ENCODE measurements around the gene TAF1C. TPM values are rescaled to one million over a fixed set of nuclear protein-coding genes. Genes with fewer than 3 reads are reported as not detected.

TAF1C gene
- total RNA-seq, 1 donor from 2014 or later, result 94.7 TPM

DNA sequence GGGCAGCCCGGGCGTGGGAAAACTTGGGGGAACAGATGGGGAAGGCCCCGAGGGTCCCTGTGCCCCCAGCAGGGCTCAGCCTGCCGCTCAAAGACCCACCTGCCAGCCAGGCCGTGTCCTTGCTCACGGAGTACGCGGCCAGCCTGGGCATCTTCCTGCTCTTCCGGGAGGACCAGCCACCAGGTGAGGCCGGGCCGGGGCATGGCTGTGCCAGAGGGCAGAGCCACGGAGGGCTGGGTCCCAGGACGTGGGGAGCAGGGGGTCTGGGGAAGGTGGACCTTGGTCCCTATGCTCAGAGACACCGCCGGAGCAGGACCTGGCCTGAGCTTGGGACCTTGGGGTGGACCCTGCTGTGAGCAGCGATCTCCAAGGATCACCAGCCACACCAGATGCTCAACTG lies 4.6 kb upstream of the TAF1C start:
- Mint-ChIP-seq H3K27ac (no peak overlapping the region), H3K9me3 (ENCODE audit: low read depth) (no peaks in the 10 kb centered on the region), H3K4me1 (ENCODE audit: low read depth) (no peaks in the 10 kb centered on the region), H3K36me3 (ENCODE audit: insufficient read depth) (no peaks in the 10 kb centered on the region), H3K4me3 (ENCODE audit: low read depth) (no peak overlapping the region), H3K27me3 (peaks cover 7% of the 10 kb centered on the region)
- no peak for DNase-seq (ENCODE audit: low spot score, unreplicated experiment)
- TF ChIP-seq, protein P1, sequence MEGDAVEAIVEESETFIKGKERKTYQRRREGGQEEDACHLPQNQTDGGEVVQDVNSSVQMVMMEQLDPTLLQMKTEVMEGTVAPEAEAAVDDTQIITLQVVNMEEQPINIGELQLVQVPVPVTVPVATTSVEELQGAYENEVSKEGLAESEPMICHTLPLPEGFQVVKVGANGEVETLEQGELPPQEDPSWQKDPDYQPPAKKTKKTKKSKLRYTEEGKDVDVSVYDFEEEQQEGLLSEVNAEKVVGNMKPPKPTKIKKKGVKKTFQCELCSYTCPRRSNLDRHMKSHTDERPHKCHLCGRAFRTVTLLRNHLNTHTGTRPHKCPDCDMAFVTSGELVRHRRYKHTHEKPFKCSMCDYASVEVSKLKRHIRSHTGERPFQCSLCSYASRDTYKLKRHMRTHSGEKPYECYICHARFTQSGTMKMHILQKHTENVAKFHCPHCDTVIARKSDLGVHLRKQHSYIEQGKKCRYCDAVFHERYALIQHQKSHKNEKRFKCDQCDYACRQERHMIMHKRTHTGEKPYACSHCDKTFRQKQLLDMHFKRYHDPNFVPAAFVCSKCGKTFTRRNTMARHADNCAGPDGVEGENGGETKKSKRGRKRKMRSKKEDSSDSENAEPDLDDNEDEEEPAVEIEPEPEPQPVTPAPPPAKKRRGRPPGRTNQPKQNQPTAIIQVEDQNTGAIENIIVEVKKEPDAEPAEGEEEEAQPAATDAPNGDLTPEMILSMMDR (IDR thresholded peaks at IDR 0.05; ENCODE audit: unreplicated experiment), result no peak

GRCh38 chr16:84190731-84191388 lies 4.0 kb upstream of the TAF1C start, which contains the start of gene ADAD2:
Gene ADAD2, plus strand, starts transcription at chr16:84191157. Its CDS starts 74 bp downstream, at chr16:84191231.
- no peaks in the 10 kb centered on the region for H3K9me3 Mint-ChIP-seq (ENCODE audit: low read depth)
- no peak within 1 kb of the TSS for H3K27ac Mint-ChIP-seq
- no peak within 1 kb of the TSS for H3K4me3 Mint-ChIP-seq (ENCODE audit: low read depth)
- H3K36me3 Mint-ChIP-seq (ENCODE audit: insufficient read depth), result no peaks in the 10 kb centered on the region
- TF ChIP-seq, protein P1 (IDR thresholded peaks at IDR 0.05; ENCODE audit: unreplicated experiment), result no peak
- peaks cover 4% of the 10 kb centered on the region for H3K4me1 Mint-ChIP-seq (ENCODE audit: low read depth)
- DNase-seq (ENCODE audit: low spot score, unreplicated experiment), result no peak
- H3K27me3 Mint-ChIP-seq, result peaks cover 7% of the 10 kb centered on the region

DNA sequence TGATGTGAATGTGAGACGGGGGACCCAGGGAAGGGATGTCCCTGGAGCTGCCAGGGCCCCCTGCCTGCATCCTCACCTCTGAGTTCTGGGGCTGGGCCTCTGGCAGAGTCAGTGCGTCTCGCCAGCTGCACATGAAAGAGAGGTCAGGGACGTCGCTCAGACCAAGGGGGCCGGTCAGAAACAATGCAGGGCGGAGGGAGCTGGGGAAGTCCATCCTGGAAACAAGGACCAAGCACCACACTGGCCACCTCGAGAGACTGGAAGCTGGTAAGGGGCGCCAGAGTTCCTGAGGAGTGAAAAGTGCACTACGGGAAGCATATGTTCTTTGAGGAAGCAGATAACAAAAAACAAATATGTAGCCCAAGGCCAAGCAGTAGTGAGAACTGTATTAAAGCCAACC lies 2.1 kb downstream of the TAF1C start:
- Mint-ChIP-seq H3K36me3 (ENCODE audit: insufficient read depth) (peaks cover 10% of the 10 kb centered on the region), H3K27ac (no peak overlapping the region), H3K4me3 (ENCODE audit: low read depth) (peak overlapping the region; percentile 95), H3K9me3 (ENCODE audit: low read depth) (no peaks in the 10 kb centered on the region), H3K4me1 (ENCODE audit: low read depth) (peaks cover 7% of the 10 kb centered on the region), H3K27me3 (no peaks in the 10 kb centered on the region)
- TF ChIP-seq, protein P1 (IDR thresholded peaks at IDR 0.05; ENCODE audit: unreplicated experiment), result no peak
- no peak for DNase-seq (ENCODE audit: low spot score, unreplicated experiment)

GRCh38 chr16:84183911-84184591 lies 2.8 kb downstream of the TAF1C start:
- no peak overlapping the region for H3K27ac Mint-ChIP-seq
- TF ChIP-seq, protein P1 (IDR thresholded peaks at IDR 0.05; ENCODE audit: unreplicated experiment), result no peak
- peak overlapping the region; percentile 7 for H3K4me3 Mint-ChIP-seq (ENCODE audit: low read depth)
- H3K36me3 Mint-ChIP-seq (ENCODE audit: insufficient read depth), result peaks cover 10% of the 10 kb centered on the region
- DNase-seq (ENCODE audit: low spot score, unreplicated experiment), result no peak
- peaks cover 7% of the 10 kb centered on the region for H3K4me1 Mint-ChIP-seq (ENCODE audit: low read depth)
- no peaks in the 10 kb centered on the region for H3K27me3 Mint-ChIP-seq
- no peaks in the 10 kb centered on the region for H3K9me3 Mint-ChIP-seq (ENCODE audit: low read depth)

DNA sequence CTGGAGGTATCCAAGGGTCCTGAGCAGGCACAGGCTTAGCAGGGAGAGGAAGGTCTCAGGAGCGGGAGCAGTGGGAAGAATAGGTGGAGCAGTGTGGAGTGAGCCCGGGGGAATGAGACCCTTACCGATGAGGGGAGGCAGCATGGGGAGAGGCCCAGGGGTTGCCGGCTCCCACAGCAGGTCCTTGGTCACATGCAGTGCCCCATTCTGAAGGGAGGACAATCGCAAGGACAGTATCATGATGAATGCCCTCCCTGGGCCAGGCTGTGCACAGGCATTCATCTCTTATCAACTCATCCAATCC lies 3.3 kb downstream of the TAF1C start:
- TF ChIP-seq, protein P1 (IDR thresholded peaks at IDR 0.05; ENCODE audit: unreplicated experiment), result no peak
- no peaks in the 10 kb centered on the region for H3K27me3 Mint-ChIP-seq
- H3K9me3 Mint-ChIP-seq (ENCODE audit: low read depth), result no peaks in the 10 kb centered on the region
- H3K4me3 Mint-ChIP-seq (ENCODE audit: low read depth), result no peak overlapping the region
- no peak overlapping the region for H3K27ac Mint-ChIP-seq
- H3K4me1 Mint-ChIP-seq (ENCODE audit: low read depth), result peaks cover 7% of the 10 kb centered on the region
- DNase-seq (ENCODE audit: low spot score, unreplicated experiment), result no peak
- peaks cover 10% of the 10 kb centered on the region for H3K36me3 Mint-ChIP-seq (ENCODE audit: insufficient read depth)

Data from progenitor cell of endocrine pancreas (in vitro differentiated cells).